Fibroblast of skin of right biceps (primary cell): ENCODE data around the gene TGFBR2.

Source experiments
- DNase-seq: peaks from one replicate; pipeline ENCODE4 v3.0.0-alpha.2; 2013

The TGFBR2 gene

DNA sequence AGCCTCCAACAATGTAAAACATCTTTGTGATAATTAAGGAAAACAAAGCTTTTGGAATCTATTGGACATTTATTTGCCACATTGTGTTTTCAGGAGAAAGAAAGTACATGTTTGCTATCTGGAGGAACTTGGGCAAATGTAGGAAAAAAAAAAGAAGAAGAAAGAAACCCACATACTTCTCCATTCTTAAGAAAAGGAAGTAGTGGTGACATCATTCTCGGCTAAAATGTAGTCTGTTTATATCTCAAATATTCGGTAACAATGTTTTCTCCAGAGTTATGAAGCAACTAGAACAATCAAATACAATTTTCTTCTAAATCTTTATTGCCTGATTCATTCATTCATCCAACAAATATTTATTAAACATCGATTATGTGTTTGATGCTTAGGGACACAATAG lies 2.3 kb upstream of the TGFBR2 start:
- no peak for DNase-seq

DNA sequence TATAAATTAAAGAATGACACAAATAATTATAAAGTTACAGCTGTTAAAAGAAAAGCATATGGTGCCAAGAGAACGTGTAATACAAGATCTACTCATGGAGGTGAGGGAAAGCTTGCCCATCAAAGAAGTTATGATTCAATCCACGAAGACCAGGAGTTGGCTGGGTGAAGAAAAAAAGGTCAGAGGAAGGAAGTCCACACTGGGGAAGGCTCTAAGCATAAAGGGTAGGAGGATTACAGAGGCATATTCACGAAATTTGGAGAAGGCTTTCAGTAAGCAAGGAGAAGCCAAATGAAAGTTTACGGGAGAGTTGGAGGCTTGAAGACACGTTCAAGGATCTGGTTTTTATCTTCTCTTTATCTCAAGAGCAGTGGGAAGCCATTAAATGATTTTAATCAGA lies 1.8 kb upstream of the TGFBR2 start:
- DNase-seq = no peak

DNA sequence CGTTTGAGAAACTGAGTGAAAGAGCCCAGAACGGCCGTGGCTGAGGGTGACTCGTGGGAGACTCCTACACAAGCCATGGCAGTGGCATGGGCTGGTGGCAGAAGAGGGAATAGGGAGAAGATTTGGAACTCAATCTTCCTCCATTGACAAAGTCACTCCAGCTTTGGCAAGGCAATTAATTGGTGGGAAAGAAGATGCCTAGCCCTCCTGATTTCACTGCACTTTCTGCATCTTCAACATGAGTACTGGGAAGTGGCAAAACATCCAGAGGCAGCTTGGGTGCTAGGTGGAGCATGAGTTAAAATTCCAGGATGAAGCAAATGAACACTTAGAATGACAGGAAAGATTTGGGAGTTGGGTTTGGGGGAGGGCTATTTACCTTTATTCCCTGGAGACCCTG lies 1.4 kb upstream of the TGFBR2 start:
- DNase-seq = no peak

DNA sequence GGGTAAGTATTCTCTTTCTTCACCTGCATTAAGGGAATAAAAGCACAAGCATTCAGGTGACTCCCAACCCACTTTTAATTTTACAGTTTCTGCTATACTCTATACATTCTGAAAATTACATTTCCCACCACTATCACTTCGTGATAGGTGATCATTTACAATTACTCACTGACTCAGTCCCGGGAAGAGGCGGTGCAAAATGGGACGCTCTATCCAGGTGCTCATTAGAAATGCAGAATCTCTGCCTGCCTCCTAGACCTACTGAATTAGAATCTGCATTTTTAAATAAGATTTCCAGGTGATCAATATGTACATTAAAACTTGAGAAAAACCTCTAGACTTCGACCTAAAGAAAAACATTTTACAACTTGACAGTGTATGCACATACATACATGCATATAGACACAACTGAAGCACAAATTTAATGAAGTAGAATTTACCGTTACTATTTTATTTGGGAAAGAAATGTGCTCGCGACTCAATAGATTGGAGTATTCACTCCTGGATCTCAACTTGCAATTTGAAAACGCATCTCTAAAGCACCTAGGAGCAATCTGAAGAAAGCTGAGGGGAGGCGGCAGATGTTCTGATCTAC lies 598 bp upstream of the TGFBR2 start:
- no peak for DNase-seq

DNA sequence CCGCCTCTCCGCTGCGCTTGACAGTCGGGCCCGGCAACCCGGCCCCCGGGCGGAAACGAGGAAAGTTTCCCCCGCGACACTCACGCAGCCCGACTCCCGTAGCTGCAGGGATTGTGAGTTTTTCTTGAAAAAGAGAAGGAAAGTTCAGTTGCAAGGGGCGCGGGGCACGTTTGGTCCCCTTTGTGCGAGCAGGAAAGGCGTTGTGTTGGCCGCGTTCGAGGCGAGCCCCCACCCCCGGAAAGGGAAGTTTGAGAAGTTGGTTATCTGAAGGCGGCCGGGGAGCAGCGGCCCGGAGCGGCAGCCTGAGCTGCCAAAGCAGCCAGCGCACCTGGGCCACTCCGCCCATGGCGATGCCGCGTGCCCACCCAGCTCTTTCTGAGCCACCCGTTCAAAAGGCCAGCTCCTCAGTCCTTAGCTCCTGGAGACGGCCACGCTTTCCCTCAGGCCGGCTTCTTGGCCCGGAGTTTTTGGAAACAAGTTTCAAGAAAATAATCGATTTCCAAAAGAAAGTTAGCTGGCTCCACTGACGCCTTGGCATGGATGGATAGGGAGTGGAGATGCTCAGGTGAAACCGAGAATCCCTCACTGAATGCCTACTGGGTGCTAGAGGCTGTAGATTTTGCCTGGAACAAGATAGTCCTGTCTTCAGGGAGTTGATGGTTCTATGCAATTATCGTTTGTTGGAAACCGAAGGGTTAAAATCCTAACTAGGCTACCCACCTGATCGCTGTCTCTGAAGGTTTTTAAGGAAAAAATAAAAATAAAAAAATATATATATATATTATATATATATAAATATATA lies 832 bp downstream of the TGFBR2 start:
- DNase-seq = peak; percentile 58

DNA sequence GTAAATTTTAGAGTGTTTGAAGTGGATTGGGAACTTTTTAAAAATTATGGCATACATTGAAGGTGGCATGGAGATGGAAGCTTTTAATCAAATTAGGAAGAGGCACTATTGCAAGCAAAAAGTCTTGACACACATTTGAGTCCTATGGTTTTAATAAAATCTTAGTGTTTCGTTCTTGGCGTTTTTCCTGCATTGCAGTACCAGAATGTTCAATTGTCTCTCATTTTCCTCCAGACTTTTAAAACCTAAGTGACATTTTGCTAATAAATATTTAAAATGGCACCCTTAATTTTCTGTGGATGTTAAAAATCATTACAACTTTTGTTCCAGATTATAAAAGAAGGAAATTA lies 2.2 kb downstream of the TGFBR2 start:
- no peak for DNase-seq

DNA sequence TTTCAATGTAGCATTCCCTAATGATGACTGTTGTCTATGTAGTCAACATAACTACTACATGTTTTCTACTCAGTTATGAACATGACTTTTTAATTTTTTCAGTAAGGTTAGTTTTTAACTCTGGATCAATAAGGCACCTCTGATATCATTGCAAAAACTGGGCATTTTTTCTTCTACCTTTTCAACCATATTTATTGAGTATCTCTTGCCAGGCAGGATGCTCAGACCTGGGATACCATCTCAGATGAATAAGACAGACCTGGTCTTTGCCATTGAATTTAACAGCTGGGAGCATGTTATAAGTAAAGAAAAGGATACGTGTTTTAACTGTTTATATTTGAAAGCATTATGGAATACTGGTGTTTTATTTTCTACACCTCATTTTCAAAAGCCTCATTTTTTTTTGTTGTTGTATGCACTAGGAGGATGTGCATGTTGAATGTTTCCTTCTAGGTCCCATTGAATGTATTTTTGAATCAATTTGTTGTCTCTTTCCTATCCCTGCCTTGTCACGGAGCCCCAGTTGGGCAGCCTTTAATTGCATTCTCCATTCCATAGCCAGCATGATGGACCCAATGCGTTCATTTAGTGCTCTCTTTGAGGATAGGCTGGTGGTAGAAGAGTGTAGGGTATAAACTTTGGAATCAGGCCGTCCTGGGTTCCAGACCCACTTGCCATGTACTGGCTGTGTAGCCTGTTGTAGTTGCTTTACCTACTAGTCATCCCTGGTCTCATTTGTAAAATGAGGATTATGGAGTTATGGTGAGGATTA lies 3.7 kb downstream of the TGFBR2 start:
- DNase-seq = no peak

DNA sequence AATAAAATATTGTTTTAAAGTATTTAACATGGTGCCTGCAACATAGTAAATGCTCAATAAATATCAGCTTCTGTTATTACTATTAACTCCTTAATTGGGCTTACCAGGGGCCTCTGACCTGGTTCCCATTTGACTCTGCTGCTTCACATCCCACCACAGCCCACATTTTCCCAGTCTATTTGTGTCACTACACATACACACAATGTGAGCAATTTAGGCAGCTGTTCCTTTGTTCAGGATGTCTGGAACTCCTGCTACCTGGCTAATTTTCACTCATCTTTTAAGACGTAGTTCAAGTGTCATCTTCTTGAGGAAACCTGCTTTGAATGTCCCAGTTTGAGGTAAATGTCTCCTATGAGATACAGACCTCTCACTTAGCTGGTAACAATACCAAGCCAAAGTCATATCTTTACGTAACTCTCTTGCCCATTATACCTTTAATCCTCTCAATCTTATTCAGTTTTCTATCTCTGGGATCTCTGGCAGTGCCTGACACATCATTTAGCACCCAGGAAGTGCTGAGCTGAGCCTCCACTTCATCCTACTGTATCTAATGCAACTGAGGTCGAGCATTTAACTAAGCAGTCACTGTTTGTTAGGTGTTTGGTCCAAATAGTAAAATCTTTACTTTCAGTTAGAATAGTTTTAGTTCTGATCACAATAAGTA lies 4.4 kb downstream of the TGFBR2 start:
- DNase-seq = no peak

DNA sequence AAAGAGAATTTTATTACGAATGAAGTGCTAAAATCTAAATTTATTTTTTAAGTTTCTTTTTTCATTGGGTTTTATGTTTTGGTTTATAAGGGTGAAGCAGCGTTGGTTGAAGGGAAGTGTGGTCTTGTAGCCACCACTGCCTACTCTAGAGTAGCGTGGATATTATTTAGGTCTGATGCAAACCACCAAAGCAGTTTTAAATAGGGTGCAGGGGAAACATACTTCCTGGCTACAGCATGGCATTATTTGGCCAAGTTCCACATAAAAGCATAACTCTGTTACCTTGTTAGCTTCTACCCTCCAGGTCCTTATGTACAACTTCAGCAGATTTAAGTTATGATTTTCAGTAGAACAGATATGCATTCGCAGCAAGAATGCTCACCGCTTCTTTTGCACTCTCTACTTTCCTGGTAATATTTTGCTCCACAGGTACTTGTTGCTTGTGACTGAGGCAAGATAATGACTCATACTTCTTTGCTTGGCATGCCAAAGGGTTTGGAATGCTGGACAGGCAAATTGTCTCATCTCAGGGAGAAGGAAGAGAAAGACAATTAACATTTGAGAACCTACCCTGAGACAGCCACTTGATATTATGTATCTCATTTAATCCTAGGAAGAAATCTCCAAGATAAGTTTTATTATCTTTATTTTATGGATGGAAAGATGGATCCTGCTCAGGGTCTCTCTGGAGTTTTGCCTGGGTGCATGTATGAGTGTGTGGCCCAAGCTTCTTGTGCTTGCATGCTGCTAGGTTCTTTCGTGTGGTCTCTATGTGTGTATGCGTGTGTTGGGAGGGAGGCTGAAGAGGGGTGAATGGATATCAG lies 5.4 kb downstream of the TGFBR2 start:
- DNase-seq = peak; percentile 77

DNA sequence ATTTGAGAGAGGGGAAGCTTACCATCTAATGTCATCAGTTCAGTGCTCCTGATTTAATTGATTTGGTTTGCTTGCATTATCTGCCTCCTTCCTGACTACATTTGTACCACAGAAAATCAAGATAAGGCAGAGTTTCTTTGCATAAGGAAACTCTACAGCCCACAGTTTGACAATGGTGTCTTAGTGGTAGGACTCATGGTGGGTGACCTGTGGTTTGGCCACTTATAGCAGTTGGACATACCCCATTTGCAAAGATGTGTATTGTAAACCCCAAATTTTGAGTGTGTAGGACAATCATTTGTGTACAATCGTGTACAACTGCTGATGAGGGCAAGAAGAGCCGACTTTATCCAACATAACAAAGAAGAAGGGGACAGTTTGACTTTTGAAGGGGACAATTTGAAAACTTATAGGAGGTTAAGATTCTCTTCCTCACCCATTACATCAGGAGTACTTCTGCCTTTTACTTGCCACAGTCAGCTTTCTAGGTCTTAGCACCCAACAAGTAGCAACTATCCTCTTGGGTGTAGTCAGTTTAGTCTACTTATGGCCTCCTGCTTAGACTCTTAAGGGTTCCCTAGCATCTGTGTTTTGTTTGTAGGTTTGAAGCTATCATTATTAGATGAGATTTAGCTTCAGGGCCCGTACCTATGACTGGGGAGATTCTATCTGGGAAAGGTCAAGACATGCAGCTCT lies 6.2 kb downstream of the TGFBR2 start:
- no peak for DNase-seq

DNA sequence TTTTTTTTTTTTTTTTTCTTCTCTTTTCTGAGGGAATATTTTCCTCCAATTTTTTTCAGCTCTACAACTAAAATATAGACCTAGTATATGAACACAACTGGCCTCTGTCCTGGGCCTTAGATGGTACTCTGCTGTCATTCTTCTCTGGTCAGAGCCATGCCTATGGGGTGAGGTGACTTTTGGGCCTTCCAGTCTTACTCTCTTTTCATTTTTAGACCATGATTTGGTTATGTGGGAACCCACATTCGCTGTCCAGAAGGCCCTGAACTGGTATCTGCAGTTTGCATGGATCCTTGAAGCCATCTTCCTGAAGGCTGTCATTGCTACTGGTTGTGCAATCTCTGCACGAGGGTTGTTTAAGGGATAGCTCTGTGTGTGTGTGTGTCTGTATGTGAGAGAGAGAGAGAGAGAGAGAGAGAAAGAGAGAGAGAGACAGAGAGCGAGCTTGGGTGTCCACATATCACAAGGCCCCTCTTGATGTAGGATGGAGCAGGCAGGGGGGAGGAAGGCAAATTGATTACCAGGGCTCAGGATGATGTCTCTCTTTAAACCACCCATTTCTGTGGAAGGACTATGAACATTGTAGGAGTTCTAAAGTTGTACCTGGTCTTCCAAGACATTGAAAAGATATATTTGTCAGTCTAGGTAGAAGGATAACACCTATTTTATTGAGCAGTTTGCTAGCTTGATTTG lies 6.9 kb downstream of the TGFBR2 start:
- no peak for DNase-seq

DNA sequence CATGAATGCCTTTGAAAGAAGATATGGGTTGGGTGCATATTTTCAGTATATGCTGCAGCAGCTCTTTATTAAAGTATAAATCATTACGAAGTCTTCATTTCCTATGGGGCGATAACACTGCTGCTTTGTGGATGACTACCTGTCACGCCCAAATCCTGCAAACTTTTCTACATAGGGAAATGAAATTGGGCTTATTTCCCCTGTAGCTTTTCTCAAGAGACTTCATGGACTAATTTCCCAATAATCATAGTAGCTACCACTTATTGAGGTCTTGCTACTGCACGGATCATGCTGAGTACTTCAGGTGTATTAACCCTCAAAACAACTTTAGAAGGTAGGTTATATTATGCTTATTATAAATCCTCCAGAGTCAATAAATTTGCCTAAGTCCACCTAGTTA lies 8.0 kb downstream of the TGFBR2 start:
- DNase-seq = no peak

DNA sequence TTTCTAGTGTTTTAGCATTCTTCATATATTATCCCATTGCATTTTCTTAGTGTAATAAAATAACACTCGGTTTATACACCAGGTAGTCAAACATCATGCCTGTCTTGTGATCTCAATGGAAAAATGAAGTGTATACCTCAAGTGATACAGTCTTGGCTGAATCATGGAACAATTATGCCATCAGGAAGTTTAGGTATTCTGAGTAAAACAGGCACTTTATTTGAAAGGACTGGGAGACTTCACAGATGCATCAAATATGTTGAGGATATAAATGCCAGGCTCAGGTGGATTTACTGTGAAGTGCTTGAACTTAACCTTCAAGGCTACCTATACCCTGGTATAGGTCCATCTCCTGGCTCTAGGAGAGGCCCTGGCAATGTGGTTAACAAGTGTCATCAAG lies 8.5 kb downstream of the TGFBR2 start:
- no peak for DNase-seq

DNA sequence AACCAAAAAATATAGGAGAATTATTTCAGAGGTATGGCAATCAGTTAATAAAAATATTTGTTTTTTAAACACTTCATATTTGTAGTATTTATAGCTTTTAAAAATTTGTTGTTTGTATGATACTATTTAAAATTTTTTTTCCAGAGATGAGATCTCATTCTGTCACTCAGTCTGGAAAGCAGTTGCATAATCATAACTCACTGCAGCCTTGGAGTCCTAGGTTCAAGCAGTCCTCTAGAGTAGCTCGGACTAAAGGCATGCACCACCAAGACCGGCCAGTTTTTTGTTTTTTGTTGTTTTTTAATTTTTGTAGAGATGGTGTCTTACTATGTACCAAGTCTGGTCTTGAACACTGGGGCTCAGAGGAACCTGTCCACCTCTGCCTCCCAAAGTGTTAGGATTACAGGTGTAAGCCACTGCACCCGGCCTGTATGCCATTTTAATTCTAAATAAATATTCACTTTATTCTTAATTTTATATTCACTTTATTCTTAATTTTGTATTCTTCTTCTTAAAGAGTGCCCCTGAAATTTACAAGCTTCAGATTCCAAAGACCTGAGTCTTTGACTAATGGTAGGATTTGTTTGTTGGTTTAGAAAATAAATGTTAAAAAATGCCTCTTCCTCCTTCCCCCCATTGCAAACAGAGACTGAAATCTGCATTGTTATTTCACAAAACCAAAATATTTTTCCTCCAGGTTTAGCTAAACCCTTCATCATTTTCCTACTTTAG lies 9.4 kb downstream of the TGFBR2 start:
- DNase-seq = no peak

DNA sequence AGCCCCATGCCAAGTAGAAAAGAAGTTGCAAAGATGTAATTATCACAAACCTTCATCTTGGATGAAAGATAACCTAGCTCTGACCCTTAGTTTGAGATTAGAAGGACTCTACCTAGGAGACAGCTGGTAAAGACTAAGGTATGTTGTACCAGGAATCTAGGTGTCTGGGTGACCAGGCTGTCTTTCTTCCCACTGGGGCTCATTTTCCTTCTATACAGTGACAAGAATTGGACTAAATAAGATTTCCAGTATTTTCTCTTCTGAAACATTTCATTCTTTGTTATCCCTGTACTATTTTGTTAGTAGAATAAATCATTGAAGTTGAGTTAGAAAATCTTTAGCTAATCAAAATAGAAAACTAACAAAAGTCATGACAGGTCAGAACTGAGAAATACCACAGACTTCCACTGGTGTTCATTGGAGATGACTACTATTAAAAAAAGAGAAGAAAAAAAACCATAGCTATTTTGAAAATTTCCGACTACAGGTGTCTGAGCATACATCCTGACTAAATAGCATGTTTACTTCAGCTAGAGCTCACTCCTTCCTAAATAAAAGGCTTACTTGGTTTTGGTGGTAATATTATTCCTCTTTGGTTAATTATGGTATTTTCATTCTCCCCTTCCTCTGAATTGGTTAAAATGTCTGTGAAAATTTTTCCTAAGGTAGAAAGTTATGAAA lies 10.1 kb downstream of the TGFBR2 start:
- no peak for DNase-seq

DNA sequence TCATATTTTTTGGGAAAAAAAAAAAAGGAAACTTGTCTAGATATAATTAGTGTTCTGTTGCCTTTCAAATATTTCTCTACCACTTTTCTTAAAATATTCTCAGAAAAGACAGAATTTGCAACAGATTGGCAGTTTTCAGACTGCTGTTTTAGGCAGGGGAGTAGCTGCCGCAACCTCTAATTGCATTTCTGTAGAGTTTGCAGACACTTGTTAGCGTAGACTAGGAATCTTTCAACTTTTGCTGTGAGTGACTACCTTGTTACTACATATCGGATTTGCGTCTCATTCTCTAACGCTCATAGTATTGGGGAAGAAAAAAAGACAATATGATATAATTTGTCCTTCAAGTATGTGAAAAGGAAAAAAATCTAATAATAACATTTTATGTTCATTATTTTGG lies 10.7 kb downstream of the TGFBR2 start:
- DNase-seq = no peak

DNA sequence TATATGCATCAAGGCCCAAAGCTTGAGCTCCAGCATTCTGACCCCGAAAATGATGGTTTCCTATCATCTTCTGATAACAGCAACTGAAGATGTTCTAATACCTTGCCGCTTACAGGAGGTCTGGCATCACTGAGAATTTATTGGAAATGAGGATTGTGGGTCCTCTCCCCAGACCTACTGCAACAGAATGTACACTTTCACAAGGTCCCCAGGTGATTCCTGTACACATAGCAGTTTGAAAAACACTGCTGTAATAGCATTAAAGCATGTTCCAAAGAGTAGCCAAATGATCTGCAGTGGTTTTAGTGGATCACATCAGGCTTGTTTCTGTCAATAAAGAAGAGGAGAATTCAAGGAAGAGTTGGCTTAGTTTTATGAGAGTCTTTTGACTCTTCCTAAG lies 11.3 kb downstream of the TGFBR2 start:
- no peak for DNase-seq

DNA sequence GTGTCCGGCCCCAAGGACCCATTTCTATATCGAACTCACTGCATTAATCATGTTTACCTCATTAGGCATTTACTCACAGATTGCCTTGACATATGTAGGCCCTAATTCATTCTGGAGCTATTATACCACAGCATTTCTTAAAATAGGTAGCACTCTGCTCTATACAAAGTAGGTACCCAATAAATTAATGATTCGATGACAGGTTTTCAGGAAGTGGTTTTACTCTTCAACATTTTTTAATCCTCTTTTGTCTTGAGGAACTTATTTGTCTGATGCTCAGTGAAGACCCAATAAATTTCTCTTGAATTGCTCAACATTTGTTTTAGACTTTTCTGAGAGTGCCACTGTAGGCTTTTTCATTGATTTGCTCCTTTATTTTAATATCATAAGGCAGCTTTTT lies 12.1 kb downstream of the TGFBR2 start:
- peak; percentile 57 for DNase-seq

DNA sequence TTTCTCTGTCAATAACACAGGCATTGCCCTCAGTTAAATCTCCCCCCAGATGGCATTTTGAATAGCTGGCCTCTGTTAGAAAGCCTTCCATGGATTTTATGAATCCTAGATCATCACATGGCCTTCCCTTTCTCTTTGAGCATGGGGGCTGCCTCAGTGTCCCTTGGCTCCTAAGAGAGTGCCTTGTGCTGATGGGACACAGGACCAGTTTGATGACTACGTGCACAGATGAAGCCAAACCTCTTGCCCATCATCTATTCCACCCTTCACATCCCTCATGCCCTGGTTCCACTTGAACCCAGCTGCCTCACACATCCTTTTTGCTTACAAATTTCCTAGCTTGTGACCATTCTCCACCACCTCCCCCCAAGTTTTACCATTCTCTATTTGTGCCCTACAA lies 12.9 kb downstream of the TGFBR2 start:
- no peak for DNase-seq
